Immature natural killer cell (primary cell): ENCODE data around the gene CMAS. TPM values are rescaled to one million over a fixed set of nuclear protein-coding genes. Genes with fewer than 3 reads are reported as not detected.
"Not testable (repeated sequence)": the region's sequence is repeated elsewhere in the genome, so short reads cannot be mapped to it uniquely, and the experiment has no call there.

Experiments used
- DNase-seq, 3 donors: peaks; one replicate each; pipeline ENCODE4 v3.0.0; 2022; ENCODE audit warnings: mixed read lengths in 1 of 3
- H3K27ac Mint-ChIP-seq, 6 donors: one replicate each; pipeline ENCODE4 v1.8.0; 2020; ENCODE audit warnings: mixed read lengths in 6 of 6, mild to moderate bottlenecking in 5 of 6, inconsistent platforms in 4 of 6, moderate library complexity in 3 of 6
- H3K27me3 Mint-ChIP-seq, 3 donors: one replicate each; pipeline ENCODE4 v1.8.0; 2020 to 2021; ENCODE audit warnings: low read depth in 3 of 3, mild to moderate bottlenecking in 3 of 3, mixed read lengths in 3 of 3, moderate library complexity in 3 of 3, inconsistent platforms in 1 of 3
- H3K36me3 Mint-ChIP-seq, 3 donors: one replicate each; pipeline ENCODE4 v1.8.0; 2020; ENCODE audit warnings: mixed read lengths in 3 of 3, inconsistent platforms in 2 of 3, mild to moderate bottlenecking in 2 of 3
- H3K4me1 Mint-ChIP-seq, 2 donors: one replicate each; pipeline ENCODE4 v1.8.0; 2020; ENCODE audit warnings: inconsistent platforms in 2 of 2, mild to moderate bottlenecking in 2 of 2, mixed read lengths in 2 of 2, moderate library complexity in 1 of 2
- H3K4me3 Mint-ChIP-seq, 5 donors: one replicate each; pipeline ENCODE4 v1.8.0; 2020; ENCODE audit warnings: mild to moderate bottlenecking in 5 of 5, mixed read lengths in 5 of 5, inconsistent platforms in 3 of 5, moderate library complexity in 3 of 5
- H3K9me3 Mint-ChIP-seq, 6 donors: one replicate each; pipeline ENCODE4 v1.8.0; 2020; ENCODE audit warnings: mild to moderate bottlenecking in 6 of 6, mixed read lengths in 6 of 6, inconsistent platforms in 4 of 6, moderate library complexity in 3 of 6
- polyA plus RNA-seq, 3 donors: library from polyadenylated mRNA; unstranded; fragments of 300-500 nt; fragmentation: Illumina TruSeq; gene quantifications; one replicate each; pipeline ENCODE4 v1.2.3, GENCODE V29; 2021

Gene CMAS
- polyA plus RNA-seq, 3 donors from 2014 or later = 30.4 to 40.3 (median 31.6) TPM

DNA sequence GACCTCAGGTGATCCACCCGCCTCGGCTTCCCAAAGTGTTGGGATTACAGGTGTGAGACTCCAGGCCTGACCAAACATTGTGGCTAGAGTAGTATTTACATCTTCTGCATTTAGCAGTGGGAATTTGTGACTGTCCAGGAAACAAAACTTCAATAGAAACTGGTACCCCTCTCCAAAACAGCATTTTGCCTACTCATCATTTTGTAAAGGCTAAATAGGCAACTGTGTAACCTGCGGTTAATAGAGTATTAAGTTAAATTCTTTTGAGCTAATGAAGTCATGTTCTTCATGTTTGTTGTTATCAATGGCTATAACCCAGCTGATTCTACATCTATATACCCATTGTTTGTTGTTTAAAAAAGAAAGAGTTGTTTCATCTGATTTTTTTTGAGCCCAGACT is 8.1 kb downstream of the CMAS start:
- no peaks in the 10 kb centered on the region for H3K9me3 Mint-ChIP-seq
- H3K27me3 Mint-ChIP-seq = no peaks in the 10 kb centered on the region
- H3K36me3 Mint-ChIP-seq = peaks cover 0 to 14% (median 13%) of the 10 kb centered on the region in 3 donors
- no peak for DNase-seq
- H3K4me1 Mint-ChIP-seq = peaks cover 0 to 18% of the 10 kb centered on the region in 2 donors
- H3K27ac Mint-ChIP-seq = no peak overlapping the region
- no peak overlapping the region for H3K4me3 Mint-ChIP-seq

DNA sequence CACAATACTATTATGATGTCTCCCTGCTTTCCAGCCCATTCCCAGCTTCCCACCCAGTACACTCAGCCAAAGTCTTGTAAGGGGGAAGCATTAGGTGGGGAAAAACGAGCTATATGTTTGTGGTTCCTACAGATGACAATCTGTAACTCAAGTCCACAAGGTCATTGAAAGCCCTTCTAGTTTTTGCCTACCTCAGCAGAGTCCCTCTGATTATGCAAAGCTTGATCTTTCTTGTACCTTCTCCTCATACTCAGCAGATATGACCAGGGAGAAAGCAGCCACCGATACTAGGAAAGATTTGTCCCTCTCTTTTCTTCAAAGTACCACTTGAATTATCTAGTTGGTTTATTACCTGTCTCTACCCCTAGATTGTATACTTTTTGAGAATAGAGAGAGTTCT is 10.6 kb downstream of the CMAS start:
- DNase-seq = no peak
- Mint-ChIP-seq H3K27ac (no peak overlapping the region), H3K4me1 (peaks cover 0 to 1% of the 10 kb centered on the region in 2 donors), H3K4me3 (no peak overlapping the region), H3K9me3 (no peaks in the 10 kb centered on the region), H3K27me3 (no peaks in the 10 kb centered on the region), H3K36me3 (peaks cover 3 to 24% (median 24%) of the 10 kb centered on the region in 3 donors)

DNA sequence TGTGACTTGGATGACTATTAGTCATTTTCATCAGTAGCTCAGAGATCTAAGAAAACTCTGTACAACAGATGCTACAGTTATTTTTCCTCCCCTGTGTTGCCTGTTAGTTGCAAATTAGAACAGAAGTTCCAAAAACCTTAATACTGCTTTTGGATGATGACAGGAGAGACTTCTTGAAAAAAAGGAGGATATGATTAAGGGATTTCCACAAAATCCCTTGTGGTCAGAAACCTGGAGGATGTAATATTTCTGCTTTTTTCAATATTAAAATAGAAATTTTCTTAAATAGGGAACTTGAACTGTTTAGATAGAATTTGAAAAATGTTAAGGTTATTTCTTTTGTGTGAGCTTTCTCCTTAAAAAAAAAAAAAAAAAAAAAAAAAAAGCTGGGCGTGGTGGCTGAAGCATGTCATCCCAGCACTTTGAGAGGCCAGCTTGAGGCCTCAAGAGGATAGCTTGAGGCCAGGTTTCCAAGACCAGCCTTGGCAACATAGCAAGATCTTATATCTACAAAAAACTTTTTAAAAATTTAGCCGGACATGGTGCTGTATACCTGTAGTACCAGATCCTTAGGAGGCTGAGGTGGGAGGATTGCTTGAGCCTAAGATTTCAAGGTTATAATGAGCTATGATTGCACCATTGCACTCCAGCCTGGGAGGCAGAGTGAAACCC is 14.1 kb downstream of the CMAS start:
- no peak for DNase-seq
- Mint-ChIP-seq H3K9me3 (no peaks in the 10 kb centered on the region), H3K4me1 (no peaks in the 10 kb centered on the region), H3K27me3 (no peaks in the 10 kb centered on the region), H3K4me3 (no peak overlapping the region), H3K27ac (no peak overlapping the region), H3K36me3 (peaks cover 5 to 43% (median 31%) of the 10 kb centered on the region in 3 donors)

DNA sequence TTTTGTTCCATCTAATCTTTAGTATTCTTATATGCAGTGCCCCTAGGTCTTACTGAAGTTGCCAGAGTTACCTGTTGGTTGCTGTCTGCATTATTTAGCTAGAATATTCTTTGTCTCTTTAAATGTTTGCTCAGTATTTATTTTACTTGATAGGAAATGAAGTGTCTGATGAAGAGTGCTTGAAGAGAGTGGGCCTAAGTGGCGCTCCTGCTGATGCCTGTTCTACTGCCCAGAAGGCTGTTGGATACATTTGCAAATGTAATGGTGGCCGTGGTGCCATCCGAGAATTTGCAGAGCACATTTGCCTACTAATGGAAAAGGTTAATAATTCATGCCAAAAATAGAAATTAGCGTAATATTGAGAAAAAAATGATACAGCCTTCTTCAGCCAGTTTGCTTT is 18.9 kb downstream of the CMAS start:
- Mint-ChIP-seq H3K4me3 (no peak overlapping the region), H3K27ac (no peak overlapping the region), H3K9me3 (no peaks in the 10 kb centered on the region), H3K36me3 (peaks cover 28 to 41% (median 29%) of the 10 kb centered on the region in 3 donors), H3K27me3 (no peaks in the 10 kb centered on the region), H3K4me1 (no peaks in the 10 kb centered on the region)
- no peak for DNase-seq

DNA sequence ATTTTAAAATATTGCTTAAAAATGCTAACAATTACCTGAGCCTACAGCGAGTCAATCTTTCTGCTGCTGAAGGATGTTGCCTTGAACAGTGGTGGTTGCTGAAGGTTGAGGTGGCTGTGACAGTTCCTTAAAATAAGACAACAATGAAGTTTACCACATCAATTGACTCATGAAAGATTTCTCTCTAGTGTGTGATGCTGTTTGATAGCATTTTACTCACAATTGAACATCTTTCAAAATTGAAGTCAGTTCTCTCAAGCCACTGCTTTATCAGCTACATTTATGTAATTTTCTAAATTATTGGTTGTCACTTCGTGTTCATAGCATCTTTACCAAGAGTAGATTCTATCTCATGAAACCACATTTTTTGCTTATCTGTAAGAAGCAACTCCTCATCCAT is 20.3 kb downstream of the CMAS start:
- H3K4me1 Mint-ChIP-seq = no peaks in the 10 kb centered on the region
- H3K36me3 Mint-ChIP-seq = peaks cover 24 to 36% (median 29%) of the 10 kb centered on the region in 3 donors
- H3K27me3 Mint-ChIP-seq = peaks cover 0 to 1% (median under 1%) of the 10 kb centered on the region in 3 donors
- no peak overlapping the region for H3K27ac Mint-ChIP-seq
- H3K4me3 Mint-ChIP-seq = no peak overlapping the region
- no peak for DNase-seq
- no peaks in the 10 kb centered on the region for H3K9me3 Mint-ChIP-seq

DNA sequence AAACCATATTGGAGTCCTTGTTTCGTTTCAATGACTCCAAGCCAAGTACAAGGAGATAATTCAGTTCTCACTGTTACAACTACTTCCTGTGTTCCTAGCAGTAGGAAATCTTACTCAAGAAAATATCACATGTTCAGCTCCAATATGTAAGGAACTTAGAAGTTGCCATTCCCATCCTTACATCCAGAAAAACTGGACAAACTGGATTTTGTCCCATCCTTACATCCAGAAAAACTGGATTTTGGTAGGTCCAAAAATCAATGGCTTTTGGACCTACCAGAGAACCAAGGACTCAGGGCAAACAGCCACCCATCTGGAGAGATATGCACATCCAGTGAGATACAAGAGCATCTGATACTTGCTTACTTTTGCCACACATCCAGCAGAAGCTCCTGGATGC is 23.8 kb downstream of the CMAS start:
- Mint-ChIP-seq H3K36me3 (peaks cover 17 to 29% (median 21%) of the 10 kb centered on the region in 3 donors), H3K4me3 (no peak overlapping the region)
- DNase-seq = no peak

DNA sequence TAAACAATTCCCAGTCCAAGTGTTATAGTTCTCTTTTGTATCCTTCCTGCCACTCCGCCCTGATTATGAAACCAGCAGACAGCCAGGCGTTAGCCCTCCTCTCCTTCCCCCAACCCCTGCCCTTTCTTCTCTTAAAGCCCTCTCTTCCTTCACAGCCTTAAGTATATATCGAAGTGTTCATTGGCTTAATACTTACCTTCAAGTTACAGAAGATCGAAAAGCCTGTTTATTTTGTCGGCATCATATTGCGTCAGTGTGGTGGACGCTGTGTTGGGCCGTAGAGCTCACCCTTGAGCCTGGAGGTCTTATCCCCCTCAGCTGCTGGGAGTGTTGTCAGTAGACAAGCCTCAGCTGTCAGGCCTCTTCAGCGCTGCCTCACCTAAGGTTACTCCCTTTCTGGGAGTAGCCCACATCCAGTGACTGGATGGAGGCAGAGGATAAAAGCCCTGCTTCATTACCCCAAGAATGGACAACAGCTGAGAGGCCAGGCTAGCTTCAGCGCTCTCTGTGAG is 36.2 kb downstream of the CMAS start:
- DNase-seq = no peak
- Mint-ChIP-seq H3K27ac (no peak overlapping the region), H3K27me3 (no peaks in the 10 kb centered on the region), H3K36me3 (no peaks in the 10 kb centered on the region), H3K9me3 (no peaks in the 10 kb centered on the region), H3K4me3 (no peak overlapping the region), H3K4me1 (no peaks in the 10 kb centered on the region)

More for the DNA sequence above, 23.8 kb downstream of the CMAS start:
- Mint-ChIP-seq H3K27ac (no peak overlapping the region), H3K9me3 (no peaks in the 10 kb centered on the region), H3K4me1 (no peaks in the 10 kb centered on the region), H3K27me3 (peaks cover 0 to 11% (median 4%) of the 10 kb centered on the region in 3 donors)

DNA sequence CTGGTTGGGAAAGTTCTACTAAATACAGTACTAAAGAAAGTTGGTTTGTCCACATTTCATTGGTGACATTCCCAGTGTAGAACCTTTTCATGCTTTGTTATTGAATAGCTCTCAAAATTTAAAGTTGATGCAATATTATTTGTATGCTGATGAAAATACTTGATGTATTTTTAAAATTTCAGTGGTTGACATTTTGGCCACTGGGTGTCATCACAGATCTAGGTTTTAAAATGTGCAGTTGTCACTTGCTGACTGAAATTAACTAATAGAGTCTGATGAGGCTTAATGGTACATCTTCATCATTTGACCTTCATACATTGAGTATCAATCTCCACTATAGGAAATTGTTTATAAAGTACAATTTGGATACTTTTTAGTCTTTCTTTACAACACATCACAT is 37.1 kb downstream of the CMAS start:
- no peaks in the 10 kb centered on the region for H3K4me1 Mint-ChIP-seq
- H3K9me3 Mint-ChIP-seq = no peaks in the 10 kb centered on the region
- H3K27ac Mint-ChIP-seq = no peak overlapping the region
- no peaks in the 10 kb centered on the region for H3K27me3 Mint-ChIP-seq
- no peaks in the 10 kb centered on the region for H3K36me3 Mint-ChIP-seq
- H3K4me3 Mint-ChIP-seq = no peak overlapping the region
- DNase-seq = peak in 1 of 3 donors; percentile 29

DNA sequence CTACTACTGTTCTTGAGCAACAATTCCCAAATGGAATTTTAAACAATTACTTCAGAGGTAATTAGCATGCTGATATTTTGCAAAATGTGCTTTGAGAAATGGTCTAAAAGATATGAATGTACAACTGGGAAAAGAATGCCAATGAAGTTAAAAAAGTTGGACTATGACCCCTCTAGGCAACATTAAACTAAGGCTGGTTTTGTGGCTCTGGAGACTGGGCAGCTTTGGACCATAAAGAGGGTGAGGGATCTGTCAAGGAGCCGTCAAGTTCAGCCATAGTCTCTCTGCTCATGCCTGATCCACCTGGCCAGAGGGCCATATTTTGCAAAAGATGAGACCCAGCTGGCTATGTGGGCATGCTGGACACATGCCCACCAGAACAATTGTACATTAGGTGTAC is 38.8 kb downstream of the CMAS start:
- H3K36me3 Mint-ChIP-seq = no peaks in the 10 kb centered on the region
- H3K4me3 Mint-ChIP-seq = no peak overlapping the region
- DNase-seq = no peak
- no peaks in the 10 kb centered on the region for H3K4me1 Mint-ChIP-seq
- no peak overlapping the region for H3K27ac Mint-ChIP-seq
- H3K27me3 Mint-ChIP-seq = peaks cover 0 to 1% (median 0%) of the 10 kb centered on the region in 3 donors
- H3K9me3 Mint-ChIP-seq = no peaks in the 10 kb centered on the region

DNA sequence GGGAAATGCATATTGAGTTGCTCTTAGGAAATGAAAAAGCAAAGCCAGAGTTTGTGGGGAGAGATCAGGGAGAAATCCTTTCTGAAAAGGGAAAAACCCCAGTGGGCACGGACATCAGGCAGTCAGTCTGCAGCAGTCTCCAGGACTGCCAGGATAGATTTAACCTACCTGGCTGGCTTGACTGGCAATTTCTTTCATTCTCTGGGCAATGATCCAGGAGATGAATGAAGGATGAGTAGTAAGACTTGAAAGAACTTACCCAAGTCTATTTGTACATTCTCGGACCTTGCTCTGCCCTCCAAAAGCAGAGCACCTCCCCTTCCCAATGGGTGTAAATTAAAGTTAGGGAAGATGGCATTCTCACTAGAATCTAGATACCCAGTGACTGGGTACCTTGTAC is 42.9 kb downstream of the CMAS start:
- H3K9me3 Mint-ChIP-seq = no peaks in the 10 kb centered on the region
- H3K4me1 Mint-ChIP-seq = no peaks in the 10 kb centered on the region
- H3K36me3 Mint-ChIP-seq = no peaks in the 10 kb centered on the region
- DNase-seq = no peak
- peaks cover 0 to 1% (median 0%) of the 10 kb centered on the region in 3 donors for H3K27me3 Mint-ChIP-seq
- no peak overlapping the region for H3K27ac Mint-ChIP-seq
- H3K4me3 Mint-ChIP-seq = no peak overlapping the region

DNA sequence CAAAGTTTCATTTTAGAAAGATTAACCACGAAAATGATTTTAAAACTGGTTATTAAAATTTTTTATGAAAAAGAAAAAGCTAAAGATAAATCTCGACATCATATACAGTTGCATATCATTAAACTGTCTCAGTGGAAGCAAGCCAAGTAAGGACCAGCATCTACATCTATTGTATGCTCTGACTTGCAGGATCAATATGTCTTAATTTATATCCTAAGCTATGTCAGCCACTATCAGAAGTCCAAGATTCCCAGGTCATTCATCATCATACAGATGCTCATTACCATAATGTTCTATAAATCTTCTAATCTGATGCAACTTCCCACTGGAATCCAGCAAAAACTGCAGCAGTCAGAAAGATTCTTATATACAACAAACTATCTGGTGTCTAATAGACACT is 43.5 kb downstream of the CMAS start:
- H3K4me1 Mint-ChIP-seq = no peaks in the 10 kb centered on the region
- no peak for DNase-seq
- no peak overlapping the region for H3K4me3 Mint-ChIP-seq
- no peaks in the 10 kb centered on the region for H3K36me3 Mint-ChIP-seq
- H3K27ac Mint-ChIP-seq = no peak overlapping the region
- H3K27me3 Mint-ChIP-seq = peaks cover 0 to 1% (median 0%) of the 10 kb centered on the region in 3 donors
- no peaks in the 10 kb centered on the region for H3K9me3 Mint-ChIP-seq

DNA sequence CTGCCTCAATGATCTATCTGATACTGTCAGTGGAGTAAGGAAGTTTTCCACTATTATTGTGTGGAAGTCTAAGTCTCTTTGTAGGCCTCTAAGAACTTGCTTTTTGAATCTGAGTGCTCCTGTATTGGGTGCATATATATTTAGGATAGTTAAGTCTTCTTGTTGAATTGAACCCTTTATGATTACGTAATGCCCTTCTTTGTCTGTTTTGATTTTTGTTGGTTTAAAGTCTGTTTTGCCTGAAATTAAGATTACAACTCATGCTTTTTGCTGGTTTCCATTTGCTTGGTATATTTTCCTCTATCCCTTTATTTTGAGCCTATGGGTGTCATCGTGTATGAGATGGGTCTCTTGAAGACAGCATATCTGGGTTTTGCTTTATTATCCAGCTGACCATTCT is 53.0 kb downstream of the CMAS start:
- H3K36me3 Mint-ChIP-seq, H3K4me3 Mint-ChIP-seq, H3K4me1 Mint-ChIP-seq, DNase-seq, H3K9me3 Mint-ChIP-seq, H3K27ac Mint-ChIP-seq, H3K27me3 Mint-ChIP-seq: not testable (repeated sequence)

DNA sequence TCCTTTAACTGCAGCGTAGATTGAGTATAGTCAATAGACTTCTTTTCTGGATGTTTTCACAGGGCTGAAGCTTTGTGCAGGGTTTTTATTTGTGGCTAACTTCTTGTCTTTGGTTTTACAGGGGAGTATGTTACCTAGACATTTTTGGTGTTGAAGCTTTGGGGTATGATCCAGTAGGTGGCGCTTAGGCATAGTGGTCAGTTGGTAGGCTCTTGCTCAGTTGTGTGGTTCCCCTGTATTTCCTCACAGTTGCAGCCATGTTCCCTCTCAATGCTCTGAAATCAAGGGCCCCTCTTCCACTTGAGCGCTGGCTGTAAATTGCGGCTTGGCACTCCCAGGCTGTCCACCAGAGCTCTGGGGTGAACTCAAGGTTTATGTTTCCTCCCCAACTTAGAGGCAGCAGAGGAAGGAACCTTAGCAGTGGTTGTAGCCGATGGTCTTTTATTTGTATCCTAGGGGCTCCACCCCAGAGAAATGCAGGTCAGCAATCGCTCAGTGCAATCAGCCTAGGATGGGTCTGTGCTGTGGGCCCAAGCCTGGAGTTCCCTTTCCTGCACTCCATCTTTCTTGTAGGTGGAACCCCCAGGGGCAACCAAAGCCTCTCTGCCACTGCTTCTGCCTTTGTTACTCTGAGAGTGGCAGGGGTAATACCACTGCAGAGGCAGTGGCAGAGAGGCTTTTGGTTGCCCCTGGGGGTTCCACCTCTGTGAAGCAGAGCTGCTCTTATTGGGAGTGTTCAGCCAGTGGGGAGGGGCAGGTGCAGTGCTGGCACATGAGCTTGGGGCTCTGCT is 55.1 kb downstream of the CMAS start:
- H3K27ac Mint-ChIP-seq = no peak overlapping the region
- no peak overlapping the region for H3K4me3 Mint-ChIP-seq
- DNase-seq = peak; percentile 34 to 44 (median 38)

DNA sequence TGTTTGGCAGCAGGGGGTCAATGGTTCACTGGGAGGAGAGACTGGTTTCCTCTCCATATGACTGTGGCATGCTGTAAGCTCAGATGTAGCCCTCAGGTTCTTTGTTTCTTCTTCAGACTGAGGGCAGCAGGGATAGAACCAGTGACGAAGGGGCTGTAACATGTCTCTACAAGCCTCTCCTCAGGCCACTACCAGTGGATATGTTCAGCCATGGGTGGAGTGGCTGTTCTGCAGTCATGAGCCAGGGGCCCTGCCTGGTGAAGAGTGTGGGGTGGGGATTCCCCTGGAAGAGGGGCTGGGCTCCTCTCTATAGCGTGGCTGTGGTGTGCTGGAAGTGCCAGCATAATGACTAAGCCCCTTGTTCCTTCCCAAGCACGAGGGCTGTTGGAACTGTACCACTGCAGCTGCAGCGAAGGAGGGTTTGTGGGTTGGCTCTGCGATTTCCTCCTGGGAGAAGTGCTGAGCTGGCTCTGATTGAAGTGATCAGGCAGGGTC is 55.8 kb downstream of the CMAS start:
- no peaks in the 10 kb centered on the region for H3K36me3 Mint-ChIP-seq
- no peak overlapping the region for H3K27ac Mint-ChIP-seq
- H3K9me3 Mint-ChIP-seq = no peaks in the 10 kb centered on the region
- no peak overlapping the region for H3K4me3 Mint-ChIP-seq
- peaks cover 0 to 2% of the 10 kb centered on the region in 2 donors for H3K4me1 Mint-ChIP-seq
- DNase-seq = no peak
- H3K27me3 Mint-ChIP-seq = peaks cover 0 to 8% (median 3%) of the 10 kb centered on the region in 3 donors

More for the DNA sequence above, 55.1 kb downstream of the CMAS start:
- Mint-ChIP-seq H3K9me3 (no peaks in the 10 kb centered on the region), H3K4me1 (peaks cover 0 to 2% of the 10 kb centered on the region in 2 donors), H3K36me3 (no peaks in the 10 kb centered on the region), H3K27me3 (peaks cover under 1 to 11% (median 3%) of the 10 kb centered on the region in 3 donors)
